IPS-NIHi7 (cell line): ENCODE data around the gene GKN2.
A peak's percentile ranks its signal among the peaks of the same experiment; 100 is the strongest.
"Not testable (repeated sequence)": the region's sequence is repeated elsewhere in the genome, so short reads cannot be mapped to it uniquely, and the experiment has no call there.

Experiments used
- DNase-seq: peaks from one replicate; pipeline ENCODE4 v3.0.0; 2012; ENCODE audit warnings: mixed read lengths; ENCODE audit errors: extremely low spot score

The GKN2 gene

GRCh38 chr2:68961380-68961779 lies 8.7 kb upstream of the GKN2 start:
- DNase-seq: no peak

GRCh38 chr2:68959001-68959400 lies 6.3 kb upstream of the GKN2 start:
- DNase-seq: no peak

GRCh38 chr2:68955432-68955831 lies 2.7 kb upstream of the GKN2 start:
- DNase-seq: not testable (repeated sequence)

- DNase-seq: no peak
Observed at GRCh38 chr2:68951899-68952298, 794 bp downstream of the GKN2 start.

GRCh38 chr2:68948710-68949109 lies 4.0 kb downstream of the GKN2 start:
- DNase-seq: no peak

- no peak for DNase-seq
Observed at GRCh38 chr2:68946117-68946516, 6.6 kb downstream of the GKN2 start.

GRCh38 chr2:68943581-68944568 lies 8.8 kb downstream of the GKN2 start:
- peak; percentile 81 for DNase-seq

- no peak for DNase-seq
Observed at GRCh38 chr2:68942827-68943226, 9.9 kb downstream of the GKN2 start.

GRCh38 chr2:68940369-68940768 lies 12.3 kb downstream of the GKN2 start:
- DNase-seq: no peak

- no peak for DNase-seq
Observed at GRCh38 chr2:68939962-68940361, 12.7 kb downstream of the GKN2 start.

- DNase-seq: no peak
Observed at GRCh38 chr2:68938938-68939337, 13.8 kb downstream of the GKN2 start.

GRCh38 chr2:68937346-68938055 lies 15.2 kb downstream of the GKN2 start:
- no peak for DNase-seq

GRCh38 chr2:68936889-68937288 lies 15.8 kb downstream of the GKN2 start:
- no peak for DNase-seq

GRCh38 chr2:68936427-68936826 lies 16.3 kb downstream of the GKN2 start:
- no peak for DNase-seq

- no peak for DNase-seq
Observed at GRCh38 chr2:68935471-68935870, 17.2 kb downstream of the GKN2 start.

- no peak for DNase-seq
Observed at GRCh38 chr2:68934021-68934420, 18.7 kb downstream of the GKN2 start.

- no peak for DNase-seq
Observed at GRCh38 chr2:68932402-68932801, 20.3 kb downstream of the GKN2 start.

- DNase-seq: no peak
Observed at GRCh38 chr2:68931799-68932198, 20.9 kb downstream of the GKN2 start.

- no peak for DNase-seq
Observed at GRCh38 chr2:68931149-68931711, 21.5 kb downstream of the GKN2 start.

- no peak for DNase-seq
Observed at GRCh38 chr2:68926796-68927195, 25.9 kb downstream of the GKN2 start.

- DNase-seq: peak; percentile 74
Observed at GRCh38 chr2:68925295-68925896, 27.3 kb downstream of the GKN2 start.

GRCh38 chr2:68921646-68922045 lies 31.0 kb downstream of the GKN2 start:
- no peak for DNase-seq
